ENCODE data around the gene SMTNL2. TPM values are rescaled to one million over a fixed set of nuclear protein-coding genes. Genes with fewer than 3 reads are reported as not detected.
"Not testable (repeated sequence)": the region's sequence is repeated elsewhere in the genome, so short reads cannot be mapped to it uniquely, and the experiment has no call there.

The SMTNL2 gene
- total RNA-seq, 1 experiment from 2014 or later: 39.3 TPM

GRCh38 chr17:4639301-4640059 is 55.2 kb downstream of the SMTNL2 start:
- H3K9me3 ChIP-seq; H3K36me3 ChIP-seq (ENCODE audit: control insufficient read depth, insufficient read depth, low read length); H3K4me1 ChIP-seq; H3K27me3 ChIP-seq (replicated peaks; ENCODE audit: control insufficient read depth, insufficient read depth, low read length); H3K27ac Mint-ChIP-seq (ENCODE audit: unreplicated experiment); H3K9me3 Mint-ChIP-seq (ENCODE audit: unreplicated experiment); BruUV-seq (replicated peaks); H3K36me3 Mint-ChIP-seq (ENCODE audit: insufficient read depth, unreplicated experiment); intact Hi-C loops (cut with micrococcal nuclease; ENCODE audit: unreplicated experiment); CTCF ChIA-PET: not testable (repeated sequence)
- H3K4me3 ChIP-seq (ENCODE audit: low read depth, low read length): peak overlapping the region; percentile 10; the same call in 1 of the 2 replicates
- POLR2A ChIA-PET: interaction anchor here (0.5 kb wide), 1 partner anchor 301 kb away, joined by 6 read pairs; the partner anchor contains the start of genes RNF167 and SLC25A11
- peak overlapping the region; percentile 56 for H3K4me3 Mint-ChIP-seq (ENCODE audit: unreplicated experiment)
- DNase-seq: peak; percentile 62
- H3K4me1 Mint-ChIP-seq (ENCODE audit: low read depth, unreplicated experiment): peaks cover 11% of the 10 kb centered on the region
- peaks cover 15% of the 10 kb centered on the region for H3K27me3 Mint-ChIP-seq (ENCODE audit: insufficient read depth, unreplicated experiment)

DNA sequence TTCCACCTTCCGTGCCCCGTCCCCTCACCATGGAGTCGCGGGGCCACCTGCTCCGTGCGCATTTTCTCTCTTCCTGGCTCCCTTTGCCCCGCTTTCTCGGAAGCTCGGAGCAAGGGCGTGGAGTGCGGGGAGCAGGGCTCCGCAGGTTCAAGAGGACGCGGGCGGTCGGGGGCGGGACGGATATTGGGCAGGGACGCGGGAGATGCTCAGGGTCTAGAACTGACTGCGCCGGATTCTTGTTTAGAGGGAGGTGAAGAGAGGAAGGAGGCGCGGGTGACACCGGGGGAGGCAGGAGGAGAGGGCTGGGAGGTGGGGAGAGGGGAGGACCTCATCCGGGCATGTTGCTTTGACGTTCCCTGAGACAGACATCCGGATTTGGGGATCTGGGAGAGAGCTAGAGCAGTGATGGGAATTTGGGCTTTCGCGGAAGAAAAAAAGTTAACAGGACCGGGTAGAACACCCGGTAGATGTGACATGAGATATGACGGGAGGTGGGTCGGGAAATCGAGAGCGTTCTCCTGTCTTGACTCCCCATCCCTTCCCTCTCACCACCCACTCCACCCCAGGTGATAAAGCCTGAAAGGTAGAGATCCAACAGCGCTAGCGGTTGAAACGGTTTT is 56.4 kb downstream of the SMTNL2 start:
- intact Hi-C loops (cut with micrococcal nuclease; ENCODE audit: unreplicated experiment); H3K27me3 ChIP-seq (replicated peaks; ENCODE audit: control insufficient read depth, insufficient read depth, low read length); H3K4me3 ChIP-seq (ENCODE audit: low read depth, low read length); H3K4me1 ChIP-seq; H3K9me3 ChIP-seq; H3K27ac Mint-ChIP-seq (ENCODE audit: unreplicated experiment); BruUV-seq (replicated peaks); H3K36me3 ChIP-seq (ENCODE audit: control insufficient read depth, insufficient read depth, low read length); DNase-seq; H3K36me3 Mint-ChIP-seq (ENCODE audit: insufficient read depth, unreplicated experiment); POLR2A ChIA-PET; CTCF ChIA-PET; H3K9me3 Mint-ChIP-seq (ENCODE audit: unreplicated experiment): not testable (repeated sequence)
- Mint-ChIP-seq H3K4me3 (ENCODE audit: unreplicated experiment) (peak overlapping the region; percentile 58), H3K27me3 (ENCODE audit: insufficient read depth, unreplicated experiment) (peaks cover 15% of the 10 kb centered on the region), H3K4me1 (ENCODE audit: low read depth, unreplicated experiment) (peaks cover 11% of the 10 kb centered on the region)

- Mint-ChIP-seq H3K4me1 (ENCODE audit: low read depth, unreplicated experiment) (peaks cover 11% of the 10 kb centered on the region), H3K9me3 (ENCODE audit: unreplicated experiment) (no peaks in the 10 kb centered on the region), H3K36me3 (ENCODE audit: insufficient read depth, unreplicated experiment) (no peaks in the 10 kb centered on the region), H3K27me3 (ENCODE audit: insufficient read depth, unreplicated experiment) (peaks cover 11% of the 10 kb centered on the region), H3K4me3 (ENCODE audit: unreplicated experiment) (peak within 1 kb of the TSS; percentile 58), H3K27ac (ENCODE audit: unreplicated experiment) (no peak within 1 kb of the TSS)
- H3K36me3 ChIP-seq (ENCODE audit: control insufficient read depth, insufficient read depth, low read length): no peaks in the 10 kb centered on the region
- ChIA-PET CTCF (interaction anchor here (0.7 kb wide), 1 partner anchor 57 kb away, joined by 3 read pairs; the partner anchor contains the start of gene SMTNL2), POLR2A (no interaction called here)
- intact Hi-C loops (cut with micrococcal nuclease; ENCODE audit: unreplicated experiment): no loop called here
- peak within 1 kb of the TSS; percentile 17 for H3K4me3 ChIP-seq (ENCODE audit: low read depth, low read length)
- peaks cover 1% of the 10 kb centered on the region; the same call in 1 of the 2 replicates for H3K27me3 ChIP-seq (replicated peaks; ENCODE audit: control insufficient read depth, insufficient read depth, low read length)
- TF ChIP-seq CTCF (IDR thresholded peaks at IDR 0.05; ENCODE audit: insufficient read depth in 1 of 2, low read depth in 1 of 2, low read length in 1 of 2, severe bottlenecking in 1 of 2, unreplicated experiment in 1 of 2): no peak
- no TSS peak for BruUV-seq (replicated peaks)
- H3K9me3 ChIP-seq: no peaks in the 10 kb centered on the region
- H3K4me1 ChIP-seq: 0 out of 2 replicates have a peak, but pooled peaks cover 4% of the 10 kb centered on the region
- DNase-seq: no peak
These were observed 57.2 kb downstream of the SMTNL2 start, which contains the start of gene ALOX15 for GRCh38 chr17:4641297-4642195. TSS of gene ALOX15 (minus strand) at chr17:4641678. CDS start at chr17:4641651, 27 bp downstream.
